SK-N-SH (cell line): ENCODE measurements around the gene KRT2.

Source experiments
- CTCF ChIP-seq: fragments of 200-600 bp; sonication (generic); IDR thresholded peaks from 2 replicates; pipeline ENCODE4 v1.6.1; 2017; ENCODE audit warnings: antibody characterized with exemption, mild to moderate bottlenecking, moderate library complexity
- EP300 ChIP-seq, 2 experiments: IDR thresholded peaks; 2 replicates each; pipeline versions ENCODE4 v1.4.0 to v1.6.1; 2012; ENCODE audit warnings: borderline replicate concordance in 1 of 2, low read depth in 1 of 2, low read length in 1 of 2
- EZH2phosphoT487 ChIP-seq: fragments of 200-600 bp; sonication (generic); IDR thresholded peaks from 2 replicates; pipeline ENCODE4 v1.6.1; 2017; ENCODE audit warnings: low read depth, mixed run types, mild to moderate bottlenecking, antibody characterized with exemption, moderate library complexity, borderline replicate concordance
- FOXJ3 ChIP-seq: sonication (generic); formaldehyde crosslinking; IDR thresholded peaks from 2 replicates; pipeline ENCODE4 v1.5.1; 2020; ENCODE audit warnings: mild to moderate bottlenecking, missing genetic modification reagents
- FOXM1 ChIP-seq: IDR thresholded peaks from 2 replicates; pipeline ENCODE4 v1.4.0; 2012; ENCODE audit warnings: low read depth, mild to moderate bottlenecking
- GATA2 ChIP-seq: sonication (generic); formaldehyde crosslinking; IDR thresholded peaks from 2 replicates; pipeline ENCODE4 v1.5.0; 2020; ENCODE audit warnings: mild to moderate bottlenecking, missing genetic modification reagents
- MEF2A ChIP-seq: IDR thresholded peaks from 2 replicates; pipeline ENCODE4 v1.4.0; 2012; ENCODE audit warnings: low read depth, borderline replicate concordance
- POLR2AphosphoS5 ChIP-seq: IDR thresholded peaks from 2 replicates; pipeline ENCODE4 v1.6.1; 2012; ENCODE audit warnings: low read depth, low read length
- SMC3 ChIP-seq: IDR thresholded peaks from 2 replicates; pipeline ENCODE4 v1.6.1; 2012; ENCODE audit warnings: low read depth, low read length, improper control_type of control experiment
- TAF1 ChIP-seq: IDR thresholded peaks from 2 replicates; pipeline ENCODE4 v1.6.1; 2012; ENCODE audit warnings: low read depth, mild to moderate bottlenecking, low read length, moderate library complexity, borderline replicate concordance
- TCF12 ChIP-seq: IDR thresholded peaks from 2 replicates; pipeline ENCODE4 v1.4.0; 2012
- TEAD4 ChIP-seq: IDR thresholded peaks from 2 replicates; pipeline ENCODE4 v1.4.0; 2012; ENCODE audit warnings: mild to moderate bottlenecking, borderline replicate concordance; ENCODE audit not compliant: insufficient read depth
- ZBTB33 ChIP-seq: IDR thresholded peaks from 2 replicates; pipeline ENCODE4 v1.4.0; 2012; ENCODE audit warnings: low read depth, borderline replicate concordance

GRCh38 chr12:52604859-52605258 is 47.2 kb downstream of the KRT2 start:
- no peak for TF ChIP-seq ZBTB33
- no peak for TF ChIP-seq EP300 (IDR thresholded peaks at IDR 0.05; ENCODE audit: borderline replicate concordance in 1 of 2, low read depth in 1 of 2, low read length in 1 of 2)
- no peak for TF ChIP-seq CTCF
- TF ChIP-seq TAF1 = no peak
- TF ChIP-seq FOXJ3 (CRISPR knock-in tag) = no peak
- no peak for TF ChIP-seq MEF2A
- TF ChIP-seq TCF12 = no peak
- no peak for TF ChIP-seq EZH2phosphoT487
- TF ChIP-seq TEAD4 = no peak
- TF ChIP-seq FOXM1 = no peak
- TF ChIP-seq GATA2 (CRISPR knock-in tag) = no peak
- no peak for TF ChIP-seq POLR2AphosphoS5
- TF ChIP-seq SMC3 = no peak
